Heart right ventricle (tissue), 16 donors: ENCODE results near the gene SUN3. TPM values are rescaled to one million over a fixed set of nuclear protein-coding genes. Genes with fewer than 3 reads are reported as not detected.

Source experiments
- ATAC-seq, 8 donors: fragments of 200-7000 bp; cut with Tn5 transposase; one replicate each; pipeline ENCODE4 v1.9.1; 2020; ENCODE audit warnings: mild to moderate bottlenecking in 8 of 8, moderate library complexity in 8 of 8, moderate number of reproducible peaks in 1 of 8
- DNase-seq, 2 donors: peaks; one replicate each; pipeline ENCODE4 v3.0.0-alpha.2; 2020
- H3K27ac ChIP-seq, 10 donors: fragments of 200-600 bp; sonication (generic) in 2 of 10; one replicate each; pipeline versions ENCODE4 v1.5.0 to v1.8.0; 2020 to 2022; ENCODE audit warnings: mild to moderate bottlenecking in 3 of 10
- H3K27me3 ChIP-seq, 7 donors: fragments of 200-600 bp; one replicate each; pipeline ENCODE4 v1.8.0; 2021 to 2022; ENCODE audit warnings: mild to moderate bottlenecking in 2 of 7
- H3K36me3 ChIP-seq, 9 donors: fragments of 200-600 bp; sonication (generic) in 1 of 9; one replicate each; pipeline versions ENCODE4 v1.5.0 to v1.8.0; 2020 to 2022; ENCODE audit warnings: mild to moderate bottlenecking in 2 of 9
- H3K4me1 ChIP-seq, 9 donors: fragments of 200-600 bp; sonication (generic) in 1 of 9; one replicate each; pipeline versions ENCODE4 v1.5.0 to v1.8.0; 2020 to 2022; ENCODE audit warnings: mild to moderate bottlenecking in 4 of 9
- H3K4me3 ChIP-seq, 10 donors: fragments of 200-600 bp; sonication (generic) in 2 of 10; one replicate each; pipeline versions ENCODE4 v1.5.0 to v1.8.0; 2020 to 2022; ENCODE audit warnings: mild to moderate bottlenecking in 7 of 10, moderate library complexity in 2 of 10
- H3K9me3 ChIP-seq, 11 donors: fragments of 200-600 bp in 10 of 11; sonication (generic) in 2 of 11; one replicate each; pipeline versions ENCODE4 v1.5.0 to v1.8.0; 2013 to 2022; ENCODE audit warnings: mild to moderate bottlenecking in 2 of 11, control low read depth in 1 of 11, moderate library complexity in 1 of 11
- WGBS, 2 donors: extraction: QIAGEN DNeasy Blood & Tissue Kit; methylation state at CpG; one replicate each; pipeline ENCODE4 v1.1.7; 2013; ENCODE audit warnings: inconsistent platforms in 1 of 2; 5-methylcytosine and 5-hydroxymethylcytosine counted together
- intact Hi-C, 10 donors: fragments of 100-400 bp; cut with DNase I; formaldehyde crosslinking; loops; one replicate each; pipeline versions ENCODE4 v1.11.1 to v1.14.2; 2022
- polyA plus RNA-seq, 2 donors: library from polyadenylated mRNA; stranded (reverse); fragments of 200-250 nt; gene quantifications; one replicate each; pipeline ENCODE4 v1.2.3, GENCODE V29; 2013
- total RNA-seq, 10 donors: library from RNA; stranded (reverse); fragmentation: NEBNext Ultra II Directional in 3 of 10; extraction: Animal tissue kit (Norgen Biotek cat#: 25700) in 3 of 10; gene quantifications; one replicate each; pipeline versions ENCODE4 v1.2.1 to v1.2.4, GENCODE V29; 2021 to 2023
- TF ChIP-seq, protein P1 (sequence below), 9 donors: fragments of 200-600 bp; sonication (generic) in 2 of 9; IDR thresholded peaks; one replicate each; pipeline versions ENCODE4 v1.5.0 to v1.8.0; 2021 to 2022; ENCODE audit warnings: antibody characterized with exemption in 9 of 9, mild to moderate bottlenecking in 5 of 9, moderate library complexity in 1 of 9
- donor health status: Arrhythmogenic right ventricular cardiomyopathy.
- donor health status: ischemic (EF 13 %, LVEDD 7.1; RV severe dilation, severe dysfunction).
- donor health status: healthy with polysubstance abuse.
- donor health status: DM: no; HTN: yes; CAD: no.
- donor health status: DM: no; HTN: no; CAD: no.
- donor health status: ischemic (EF 25% LVEDD 6.9; RV normal size, moderate dysfunction).
- donor health status: ischemic (EF 25% LVEDD 5.7; RV mildly dilated, moderate dysfunction).
- donor health status: healthy.
- donor health status: DM: yes; HTN: yes; CAD: no.
- donor health status: Ischemic cardiomyopathy.
- donor health status: ischemic (EF 35%, LVEDD 5.7; RV mildly dilated, moderate dysfunction).
- donor health status: nonischemic (EF 11% LVEDD 7.7; RV severe dilation, severe dysfunction).
- donor health status: DM: yes; HTN: yes; CAD: no.
- donor health status: PGD.
- donor health status: ischemic (EF 29% LVEDD 5.4; RV normal size, mild dysfunction).
- donor health status: nonischemic (EF 23%, LVEDD 6.1; RV moderate dilation, normal function).

SUN3 gene
- total and polyA plus RNA-seq, 12 donors = not detected

DNA sequence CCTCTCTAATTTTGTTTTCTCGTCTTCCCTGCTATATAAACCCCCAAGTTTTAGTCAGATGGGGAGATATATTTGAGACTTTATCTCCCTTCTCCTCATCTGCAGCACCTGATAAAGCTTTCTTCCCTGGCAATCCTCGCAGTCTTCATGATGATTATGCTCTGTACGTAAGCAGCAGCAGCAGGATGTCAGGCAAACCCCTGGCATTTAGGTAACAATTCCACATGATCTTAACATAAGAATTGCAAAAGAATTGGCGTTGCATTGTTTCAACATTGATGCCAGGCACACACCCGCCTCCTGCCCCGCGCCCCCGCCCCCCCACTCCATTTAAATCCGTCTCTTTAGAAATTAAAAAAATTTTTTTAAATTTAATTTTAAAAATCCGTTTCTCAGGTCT lies 86.8 kb downstream of the SUN3 start:
- Histone ChIP-seq H3K36me3 (peaks cover 0 to 3% (median 0%) of the 10 kb centered on the region in 9 donors), H3K9me3 (no peaks in the 10 kb centered on the region), H3K4me3 (peak overlapping the region in 1 of 10 donors; percentile 17), H3K27ac (peak overlapping the region in 9 of 10 donors; percentile 84 to 97 (median 91)), H3K27me3 (no peaks in the 10 kb centered on the region), H3K4me1 (peaks cover 10 to 75% (median 44%) of the 10 kb centered on the region in 9 donors)
- no peak for ATAC-seq
- WGBS, 2 donors = 82 to 83% methylated on average over 10 of the region's 10 CpGs
- TF ChIP-seq, protein P1, sequence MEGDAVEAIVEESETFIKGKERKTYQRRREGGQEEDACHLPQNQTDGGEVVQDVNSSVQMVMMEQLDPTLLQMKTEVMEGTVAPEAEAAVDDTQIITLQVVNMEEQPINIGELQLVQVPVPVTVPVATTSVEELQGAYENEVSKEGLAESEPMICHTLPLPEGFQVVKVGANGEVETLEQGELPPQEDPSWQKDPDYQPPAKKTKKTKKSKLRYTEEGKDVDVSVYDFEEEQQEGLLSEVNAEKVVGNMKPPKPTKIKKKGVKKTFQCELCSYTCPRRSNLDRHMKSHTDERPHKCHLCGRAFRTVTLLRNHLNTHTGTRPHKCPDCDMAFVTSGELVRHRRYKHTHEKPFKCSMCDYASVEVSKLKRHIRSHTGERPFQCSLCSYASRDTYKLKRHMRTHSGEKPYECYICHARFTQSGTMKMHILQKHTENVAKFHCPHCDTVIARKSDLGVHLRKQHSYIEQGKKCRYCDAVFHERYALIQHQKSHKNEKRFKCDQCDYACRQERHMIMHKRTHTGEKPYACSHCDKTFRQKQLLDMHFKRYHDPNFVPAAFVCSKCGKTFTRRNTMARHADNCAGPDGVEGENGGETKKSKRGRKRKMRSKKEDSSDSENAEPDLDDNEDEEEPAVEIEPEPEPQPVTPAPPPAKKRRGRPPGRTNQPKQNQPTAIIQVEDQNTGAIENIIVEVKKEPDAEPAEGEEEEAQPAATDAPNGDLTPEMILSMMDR (IDR thresholded peaks at IDR 0.05) = no peak
- intact Hi-C loops = loop anchor here in 2 of 10 donors (5.0 kb wide), 1 partner anchor 95 kb away; no protein-coding TSS in a partner anchor
- no peak for DNase-seq

DNA sequence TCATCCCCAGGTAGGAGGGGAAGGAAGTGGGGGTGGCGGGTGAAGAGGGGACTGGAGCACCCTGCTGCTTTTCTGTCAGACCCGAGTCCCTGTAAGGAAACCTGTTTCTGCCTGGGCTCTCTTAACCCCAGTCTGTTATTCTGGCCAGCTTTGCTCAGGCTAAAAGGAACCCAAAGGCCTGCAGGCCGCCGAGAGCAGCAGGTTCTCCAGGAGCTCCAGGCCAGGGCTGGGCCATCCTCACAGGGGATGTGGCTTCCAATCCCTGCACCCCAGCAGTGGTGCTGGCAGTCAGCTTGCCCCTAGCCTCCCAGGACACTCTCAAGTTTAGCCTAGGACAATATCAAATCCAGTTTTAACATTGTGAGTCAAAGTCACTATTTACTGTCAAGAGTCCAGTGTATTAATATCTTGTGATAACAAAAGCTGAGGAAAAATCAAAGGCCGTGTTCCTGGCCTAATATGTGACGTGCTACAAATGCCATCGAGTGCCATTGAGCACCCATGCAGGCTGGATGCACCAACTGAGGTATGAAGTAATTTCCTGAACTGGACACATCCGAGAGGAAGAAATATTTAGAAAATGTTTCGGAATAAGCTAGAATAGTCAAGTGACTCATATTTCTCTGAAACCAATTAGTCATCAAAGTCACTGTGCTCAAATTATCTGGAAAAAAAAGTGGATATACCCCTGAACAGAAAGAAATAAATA lies 87.6 kb downstream of the SUN3 start:
- intact Hi-C loops = loop anchor here in 2 of 10 donors (5.0 kb wide), 1 partner anchor 94 kb away; no protein-coding TSS in a partner anchor
- Histone ChIP-seq H3K4me1 (peaks cover 10 to 82% (median 45%) of the 10 kb centered on the region in 9 donors), H3K4me3 (peak overlapping the region in 4 of 10 donors; percentile 6 to 21 (median 8)), H3K9me3 (no peaks in the 10 kb centered on the region), H3K36me3 (peaks cover 0 to 3% (median 0%) of the 10 kb centered on the region in 9 donors), H3K27ac (peak overlapping the region; percentile 65 to 97 (median 91)), H3K27me3 (no peaks in the 10 kb centered on the region)
- TF ChIP-seq, protein P1 (IDR thresholded peaks at IDR 0.05) = no peak
- DNase-seq (no peak), ATAC-seq (peak; percentile 18 to 88 (median 69))
- 26 to 31% methylated on average over 9 of the region's 9 CpGs for WGBS, 2 donors

DNA sequence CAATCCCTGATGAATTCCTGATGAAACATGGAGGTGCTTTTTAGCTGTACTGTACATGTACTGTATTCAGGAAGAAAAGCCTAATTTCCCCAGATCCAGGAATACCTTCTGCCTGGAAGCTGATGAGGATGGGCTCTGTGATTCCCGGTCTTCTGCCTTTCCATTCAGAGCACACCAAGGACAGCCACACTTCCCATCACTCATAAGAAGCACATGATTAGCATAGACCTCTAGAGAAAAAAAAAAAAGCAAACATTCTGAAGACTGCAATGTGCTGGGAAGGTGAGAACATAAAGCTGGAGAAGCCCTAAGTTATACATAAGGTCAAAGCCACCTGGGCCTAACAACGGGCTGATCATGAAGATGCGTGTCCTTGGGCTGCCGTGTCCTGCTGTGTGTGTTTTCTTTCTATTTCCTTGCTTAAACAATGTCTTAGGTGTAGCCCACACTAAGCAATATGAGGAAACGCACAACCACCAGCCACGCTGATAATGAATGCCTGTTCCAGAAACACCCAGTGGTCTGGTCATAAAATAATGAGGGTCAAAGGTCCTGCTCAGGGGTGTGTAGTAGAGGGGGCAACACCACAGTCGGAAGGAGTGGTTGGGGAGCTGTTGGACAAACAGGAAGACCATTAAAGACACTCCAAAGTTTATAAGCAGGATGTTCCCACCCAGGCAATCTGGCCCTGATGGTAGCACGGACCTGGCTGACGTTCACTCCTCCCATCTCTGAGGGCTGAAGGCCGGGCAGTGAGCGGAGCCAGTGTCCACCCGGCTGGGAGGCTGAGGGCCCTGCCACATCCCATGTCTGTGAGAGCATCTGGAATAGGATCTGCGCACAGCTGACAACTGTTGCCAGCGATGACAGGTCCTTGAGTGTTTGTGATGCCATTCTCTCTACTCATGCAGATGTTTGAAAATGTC lies 88.6 kb downstream of the SUN3 start:
- peak; percentile 57 to 86 (median 79) for ATAC-seq
- peak; percentile 50 to 59 for DNase-seq
- peaks cover 10 to 78% (median 44%) of the 10 kb centered on the region in 9 donors for H3K4me1 ChIP-seq
- H3K36me3 ChIP-seq = peaks cover 0 to 7% (median 0%) of the 10 kb centered on the region in 9 donors
- peak overlapping the region; percentile 65 to 97 (median 91) for H3K27ac ChIP-seq
- WGBS, 2 donors = 51% methylated on average over 14 of the region's 14 CpGs
- intact Hi-C loops = loop anchor here in 2 of 10 donors (5.0 kb wide), 1 partner anchor 93 kb away; no protein-coding TSS in a partner anchor
- H3K4me3 ChIP-seq = peak overlapping the region in 4 of 10 donors; percentile 6 to 21 (median 8)
- H3K9me3 ChIP-seq = no peaks in the 10 kb centered on the region
- no peaks in the 10 kb centered on the region for H3K27me3 ChIP-seq
- TF ChIP-seq, protein P1 (IDR thresholded peaks at IDR 0.05) = no peak
